GM23338 (cell line): ENCODE measurements around the gene SLC36A2. TPM values are rescaled to one million over a fixed set of nuclear protein-coding genes. Genes with fewer than 3 reads are reported as not detected.

Experiments
- ATAC-seq: fragments of 200-7000 bp; cut with Tn5 transposase; 3 replicates; pipeline ENCODE4 v1.9.1; 2020
- DNase-seq: peaks from one replicate; pipeline ENCODE4 v3.0.0-alpha.2; 2015; ENCODE audit warnings: low spot score
- H2AFZ ChIP-seq: fragments of 200-600 bp; sonication (generic); 2 replicates; pipeline ENCODE4 v1.8.0; 2016; ENCODE audit warnings: antibody characterized with exemption, mild to moderate bottlenecking, moderate library complexity
- H3F3A ChIP-seq: fragments of 200-600 bp; sonication (generic); replicated peaks from 2 replicates; pipeline ENCODE4 v1.8.0; 2017; ENCODE audit warnings: antibody characterized with exemption, mixed run types, low read depth
- H3K27ac ChIP-seq: fragments of 200-600 bp; sonication (generic); 2 replicates; pipeline ENCODE4 v1.6.1; 2016; ENCODE audit warnings: low read depth
- H3K27me3 ChIP-seq: fragments of 200-600 bp; sonication (generic); 2 replicates; pipeline ENCODE4 v1.8.0; 2016; ENCODE audit warnings: mild to moderate bottlenecking, mixed run types, moderate library complexity; ENCODE audit not compliant: insufficient read depth
- H3K36me3 ChIP-seq: fragments of 200-600 bp; sonication (generic); 2 replicates; pipeline ENCODE4 v1.8.0; 2016; ENCODE audit warnings: mild to moderate bottlenecking; ENCODE audit not compliant: insufficient read depth
- H3K4me1 ChIP-seq: fragments of 200-600 bp; sonication (generic); 2 replicates; pipeline ENCODE4 v1.8.0; 2016; ENCODE audit warnings: mild to moderate bottlenecking, moderate library complexity; ENCODE audit not compliant: insufficient read depth
- H3K4me2 ChIP-seq: fragments of 200-600 bp; sonication (generic); 2 replicates; pipeline ENCODE4 v1.7.1; 2017; ENCODE audit warnings: mixed run types
- H3K4me3 ChIP-seq: fragments of 200-600 bp; sonication (generic); 2 replicates; pipeline ENCODE4 v1.6.1; 2016; ENCODE audit warnings: mixed run types
- H3K79me2 ChIP-seq: fragments of 200-600 bp; sonication (generic); replicated peaks from 2 replicates; pipeline ENCODE4 v1.8.0; 2017; ENCODE audit warnings: mild to moderate bottlenecking; ENCODE audit not compliant: insufficient read depth
- H3K9me2 ChIP-seq: fragments of 200-600 bp; sonication (generic); 2 replicates; pipeline ENCODE4 v1.8.0; 2017; ENCODE audit not compliant: insufficient read depth
- H4K20me1 ChIP-seq: fragments of 200-600 bp; sonication (generic); replicated peaks from 2 replicates; pipeline ENCODE4 v1.8.0; 2017; ENCODE audit warnings: mild to moderate bottlenecking; ENCODE audit not compliant: insufficient read depth
- H3K27ac Mint-ChIP-seq: 2 replicates; pipeline ENCODE4 v1.8.0; 2020; ENCODE audit warnings: inconsistent platforms, mild to moderate bottlenecking, moderate library complexity, mixed read lengths
- H3K27me3 Mint-ChIP-seq: 3 replicates; pipeline ENCODE4 v1.8.0; 2022; ENCODE audit warnings: low read depth, mild to moderate bottlenecking, moderate library complexity, mixed read lengths, inconsistent platforms; ENCODE audit not compliant: insufficient read depth, poor library complexity
- H3K36me3 Mint-ChIP-seq: 3 replicates; pipeline ENCODE4 v1.8.0; 2021; ENCODE audit warnings: low read depth, mild to moderate bottlenecking, inconsistent platforms, moderate library complexity, mixed read lengths
- H3K4me1 Mint-ChIP-seq: 3 replicates; pipeline ENCODE4 v1.8.0; 2020; ENCODE audit warnings: mild to moderate bottlenecking, inconsistent platforms, mixed read lengths
- H3K4me3 Mint-ChIP-seq: 3 replicates; pipeline ENCODE4 v1.8.0; 2021; ENCODE audit warnings: moderate library complexity, mild to moderate bottlenecking, inconsistent platforms, mixed read lengths
- H3K9me3 Mint-ChIP-seq: 3 replicates; pipeline ENCODE4 v1.8.0; 2020; ENCODE audit warnings: moderate library complexity, mild to moderate bottlenecking, inconsistent platforms, mixed read lengths
- EZH2 ChIP-seq: fragments of 200-600 bp; sonication (generic); IDR thresholded peaks from one replicate; pipeline ENCODE4 v1.8.0; 2017; ENCODE audit warnings: antibody characterized with exemption, mild to moderate bottlenecking, low read depth; ENCODE audit not compliant: unreplicated experiment
- JUNB ChIP-seq: IDR thresholded peaks from one replicate; pipeline ENCODE4 v1.6.1; 2016; ENCODE audit warnings: antibody characterized with exemption; ENCODE audit not compliant: unreplicated experiment
- POLR2AphosphoS5 ChIP-seq: IDR thresholded peaks from 2 replicates; pipeline ENCODE4 v1.6.1; 2016; ENCODE audit warnings: antibody characterized with exemption, low read depth
- STAT1 ChIP-seq: IDR thresholded peaks from one replicate; pipeline ENCODE4 v1.6.1; 2016; ENCODE audit warnings: antibody characterized with exemption; ENCODE audit not compliant: unreplicated experiment
- ZNF114 ChIP-seq: fragments of 250-450 bp; sonication (Bioruptor Pico); IDR thresholded peaks from 2 replicates; pipeline ENCODE4 v1.5.0; 2020; ENCODE audit warnings: mild to moderate bottlenecking, moderate library complexity
- ZNF331 ChIP-seq: fragments of 250-450 bp; sonication (Bioruptor Pico); IDR thresholded peaks from 2 replicates; pipeline ENCODE4 v1.5.0; 2020; ENCODE audit warnings: low read depth, mild to moderate bottlenecking, moderate library complexity
- polyA plus RNA-seq: library from polyadenylated mRNA; unstranded; fragments of >200 nt; fragmentation: Nextera tagmentation; extraction: Ambion mirVana; gene quantifications from 2 replicates; pipeline ENCODE4 v1.2.1, GENCODE V29; 2016
- total RNA-seq: library from RNA; depleted of rRNA; stranded (reverse); fragments of >200 nt; shearing (Covaris generic); gene quantifications from 2 replicates; pipeline ENCODE4 v1.2.3, GENCODE V29; 2014
- TF ChIP-seq, protein P1 (sequence below): fragments of 250-450 bp; sonication (Bioruptor Pico); IDR thresholded peaks from 2 replicates; pipeline ENCODE4 v1.5.0; 2020; ENCODE audit warnings: mild to moderate bottlenecking, moderate library complexity
- TF ChIP-seq, protein P2 (sequence below), 2 experiments: fragments of 200-600 bp in 1 of 2; sonication (generic) in 1 of 2; conservative IDR thresholded peaks; 2 replicates each; pipeline versions ENCODE4 v1.5.1 to v1.6.1; 2016 to 2017; ENCODE audit warnings: antibody characterized with exemption in 2 of 2, low read depth in 2 of 2, mild to moderate bottlenecking in 2 of 2, moderate library complexity in 1 of 2

The SLC36A2 gene
- total and polyA plus RNA-seq, 2 experiments from 2014 or later = 0.08 TPM; not detected in 1

GRCh38 chr5:151344088-151344487 lies 3.3 kb downstream of the SLC36A2 start (continued):
- TF ChIP-seq, protein P1, sequence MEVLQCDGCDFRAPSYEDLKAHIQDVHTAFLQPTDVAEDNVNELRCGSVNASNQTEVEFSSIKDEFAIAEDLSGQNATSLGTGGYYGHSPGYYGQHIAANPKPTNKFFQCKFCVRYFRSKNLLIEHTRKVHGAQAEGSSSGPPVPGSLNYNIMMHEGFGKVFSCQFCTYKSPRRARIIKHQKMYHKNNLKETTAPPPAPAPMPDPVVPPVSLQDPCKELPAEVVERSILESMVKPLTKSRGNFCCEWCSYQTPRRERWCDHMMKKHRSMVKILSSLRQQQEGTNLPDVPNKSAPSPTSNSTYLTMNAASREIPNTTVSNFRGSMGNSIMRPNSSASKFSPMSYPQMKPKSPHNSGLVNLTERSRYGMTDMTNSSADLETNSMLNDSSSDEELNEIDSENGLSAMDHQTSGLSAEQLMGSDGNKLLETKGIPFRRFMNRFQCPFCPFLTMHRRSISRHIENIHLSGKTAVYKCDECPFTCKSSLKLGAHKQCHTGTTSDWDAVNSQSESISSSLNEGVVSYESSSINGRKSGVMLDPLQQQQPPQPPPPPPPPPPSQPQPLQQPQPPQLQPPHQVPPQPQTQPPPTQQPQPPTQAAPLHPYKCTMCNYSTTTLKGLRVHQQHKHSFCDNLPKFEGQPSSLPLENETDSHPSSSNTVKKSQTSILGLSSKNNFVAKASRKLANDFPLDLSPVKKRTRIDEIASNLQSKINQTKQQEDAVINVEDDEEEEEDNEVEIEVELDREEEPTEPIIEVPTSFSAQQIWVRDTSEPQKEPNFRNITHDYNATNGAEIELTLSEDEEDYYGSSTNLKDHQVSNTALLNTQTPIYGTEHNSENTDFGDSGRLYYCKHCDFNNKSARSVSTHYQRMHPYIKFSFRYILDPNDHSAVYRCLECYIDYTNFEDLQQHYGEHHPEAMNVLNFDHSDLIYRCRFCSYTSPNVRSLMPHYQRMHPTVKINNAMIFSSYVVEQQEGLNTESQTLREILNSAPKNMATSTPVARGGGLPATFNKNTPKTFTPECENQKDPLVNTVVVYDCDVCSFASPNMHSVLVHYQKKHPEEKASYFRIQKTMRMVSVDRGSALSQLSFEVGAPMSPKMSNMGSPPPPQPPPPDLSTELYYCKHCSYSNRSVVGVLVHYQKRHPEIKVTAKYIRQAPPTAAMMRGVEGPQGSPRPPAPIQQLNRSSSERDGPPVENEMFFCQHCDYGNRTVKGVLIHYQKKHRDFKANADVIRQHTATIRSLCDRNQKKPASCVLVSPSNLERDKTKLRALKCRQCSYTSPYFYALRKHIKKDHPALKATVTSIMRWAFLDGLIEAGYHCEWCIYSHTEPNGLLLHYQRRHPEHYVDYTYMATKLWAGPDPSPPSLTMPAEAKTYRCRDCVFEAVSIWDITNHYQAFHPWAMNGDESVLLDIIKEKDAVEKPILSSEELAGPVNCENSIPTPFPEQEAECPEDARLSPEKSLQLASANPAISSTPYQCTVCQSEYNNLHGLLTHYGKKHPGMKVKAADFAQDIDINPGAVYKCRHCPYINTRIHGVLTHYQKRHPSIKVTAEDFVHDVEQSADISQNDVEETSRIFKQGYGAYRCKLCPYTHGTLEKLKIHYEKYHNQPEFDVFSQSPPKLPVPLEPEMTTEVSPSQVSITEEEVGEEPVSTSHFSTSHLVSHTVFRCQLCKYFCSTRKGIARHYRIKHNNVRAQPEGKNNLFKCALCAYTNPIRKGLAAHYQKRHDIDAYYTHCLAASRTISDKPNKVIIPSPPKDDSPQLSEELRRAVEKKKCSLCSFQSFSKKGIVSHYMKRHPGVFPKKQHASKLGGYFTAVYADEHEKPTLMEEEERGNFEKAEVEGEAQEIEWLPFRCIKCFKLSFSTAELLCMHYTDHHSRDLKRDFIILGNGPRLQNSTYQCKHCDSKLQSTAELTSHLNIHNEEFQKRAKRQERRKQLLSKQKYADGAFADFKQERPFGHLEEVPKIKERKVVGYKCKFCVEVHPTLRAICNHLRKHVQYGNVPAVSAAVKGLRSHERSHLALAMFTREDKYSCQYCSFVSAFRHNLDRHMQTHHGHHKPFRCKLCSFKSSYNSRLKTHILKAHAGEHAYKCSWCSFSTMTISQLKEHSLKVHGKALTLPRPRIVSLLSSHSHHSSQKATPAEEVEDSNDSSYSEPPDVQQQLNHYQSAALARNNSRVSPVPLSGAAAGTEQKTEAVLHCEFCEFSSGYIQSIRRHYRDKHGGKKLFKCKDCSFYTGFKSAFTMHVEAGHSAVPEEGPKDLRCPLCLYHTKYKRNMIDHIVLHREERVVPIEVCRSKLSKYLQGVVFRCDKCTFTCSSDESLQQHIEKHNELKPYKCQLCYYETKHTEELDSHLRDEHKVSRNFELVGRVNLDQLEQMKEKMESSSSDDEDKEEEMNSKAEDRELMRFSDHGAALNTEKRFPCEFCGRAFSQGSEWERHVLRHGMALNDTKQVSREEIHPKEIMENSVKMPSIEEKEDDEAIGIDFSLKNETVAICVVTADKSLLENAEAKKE (CRISPR knock-in tag) = no peak

- peaks cover 4% of the 10 kb centered on the region for H3K27me3 Mint-ChIP-seq
- Histone ChIP-seq H2AFZ (no peak overlapping the region), H3F3A (no peaks in the 10 kb centered on the region), H3K9me2 (0 out of 2 replicates have a peak, but pooled peaks cover 10% of the 10 kb centered on the region), H3K79me2 (no peaks in the 10 kb centered on the region), H4K20me1 (no peaks in the 10 kb centered on the region), H3K27ac (no peak overlapping the region), H3K27me3 (no peaks in the 10 kb centered on the region), H3K4me3 (no peak overlapping the region), H3K36me3 (no peaks in the 10 kb centered on the region), H3K4me2 (no peak overlapping the region), H3K4me1 (no peaks in the 10 kb centered on the region)
- no peaks in the 10 kb centered on the region for H3K9me3 Mint-ChIP-seq
- no peak overlapping the region for H3K27ac Mint-ChIP-seq
- peaks cover 9% of the 10 kb centered on the region for H3K4me1 Mint-ChIP-seq
- DNase-seq = no peak
- no peak for ATAC-seq
- no peak overlapping the region for H3K4me3 Mint-ChIP-seq
- no peaks in the 10 kb centered on the region for H3K36me3 Mint-ChIP-seq
- TF ChIP-seq ZNF114 (CRISPR knock-in tag) (no peak), JUNB (no peak), EZH2 (no peak), STAT1 (no peak), ZNF331 (CRISPR knock-in tag) (no peak), POLR2AphosphoS5 (no peak)
- TF ChIP-seq, protein P2, sequence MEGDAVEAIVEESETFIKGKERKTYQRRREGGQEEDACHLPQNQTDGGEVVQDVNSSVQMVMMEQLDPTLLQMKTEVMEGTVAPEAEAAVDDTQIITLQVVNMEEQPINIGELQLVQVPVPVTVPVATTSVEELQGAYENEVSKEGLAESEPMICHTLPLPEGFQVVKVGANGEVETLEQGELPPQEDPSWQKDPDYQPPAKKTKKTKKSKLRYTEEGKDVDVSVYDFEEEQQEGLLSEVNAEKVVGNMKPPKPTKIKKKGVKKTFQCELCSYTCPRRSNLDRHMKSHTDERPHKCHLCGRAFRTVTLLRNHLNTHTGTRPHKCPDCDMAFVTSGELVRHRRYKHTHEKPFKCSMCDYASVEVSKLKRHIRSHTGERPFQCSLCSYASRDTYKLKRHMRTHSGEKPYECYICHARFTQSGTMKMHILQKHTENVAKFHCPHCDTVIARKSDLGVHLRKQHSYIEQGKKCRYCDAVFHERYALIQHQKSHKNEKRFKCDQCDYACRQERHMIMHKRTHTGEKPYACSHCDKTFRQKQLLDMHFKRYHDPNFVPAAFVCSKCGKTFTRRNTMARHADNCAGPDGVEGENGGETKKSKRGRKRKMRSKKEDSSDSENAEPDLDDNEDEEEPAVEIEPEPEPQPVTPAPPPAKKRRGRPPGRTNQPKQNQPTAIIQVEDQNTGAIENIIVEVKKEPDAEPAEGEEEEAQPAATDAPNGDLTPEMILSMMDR (conservative IDR thresholded peaks at IDR 0.05; ENCODE audit: low read depth in 2 of 2) = no peak
- TF ChIP-seq, protein P1 (CRISPR knock-in tag) = no peak
Observed at GRCh38 chr5:151340004-151340403, 7.4 kb downstream of the SLC36A2 start.
